Activated gamma-delta T cell (primary cell): ENCODE data around the gene ADM2.

Source experiments
- DNase-seq: peaks from one replicate; lab custom pipeline; 2025; lab: John Stamatoyannopoulos, UW

Gene ADM2

GRCh38 chr22:50467773-50468440 lies 13.4 kb upstream of the ADM2 start:
- DNase-seq = no peak

- DNase-seq = no peak
Observed at GRCh38 chr22:50468626-50469025, 12.7 kb upstream of the ADM2 start.

- DNase-seq = peak; percentile 94
Observed at GRCh38 chr22:50469377-50470305, 11.7 kb upstream of the ADM2 start.

- no peak for DNase-seq
Observed at GRCh38 chr22:50470491-50470890, 10.9 kb upstream of the ADM2 start.

GRCh38 chr22:50471197-50471847 lies 10.0 kb upstream of the ADM2 start:
- DNase-seq = no peak

GRCh38 chr22:50471962-50472361 lies 9.4 kb upstream of the ADM2 start:
- no peak for DNase-seq

GRCh38 chr22:50473088-50473487 lies 8.3 kb upstream of the ADM2 start:
- DNase-seq = no peak

- DNase-seq = no peak
Observed at GRCh38 chr22:50473855-50474671, 7.3 kb upstream of the ADM2 start.

GRCh38 chr22:50474710-50475651 lies 6.4 kb upstream of the ADM2 start, which contains the start of gene SBF1:
SBF1 (minus strand) TSS chr22:50475035; CDS start chr22:50474840, 195 bp downstream.
- DNase-seq = peak; percentile 83

GRCh38 chr22:50475652-50476002 lies 5.7 kb upstream of the ADM2 start:
- DNase-seq = no peak

- DNase-seq = no peak
Observed at GRCh38 chr22:50476868-50477267, 4.5 kb upstream of the ADM2 start.

GRCh38 chr22:50477923-50478322 lies 3.4 kb upstream of the ADM2 start:
- DNase-seq = no peak

GRCh38 chr22:50479721-50480120 lies 1.6 kb upstream of the ADM2 start:
- no peak for DNase-seq

GRCh38 chr22:50481045-50481439 lies 301 bp upstream of the ADM2 start:
- no peak for DNase-seq

- DNase-seq = no peak
Observed at GRCh38 chr22:50482107-50483074, 1.0 kb downstream of the ADM2 start.

- DNase-seq = no peak
Observed at GRCh38 chr22:50483106-50483505, 1.8 kb downstream of the ADM2 start.

GRCh38 chr22:50483556-50483955 lies 2.2 kb downstream of the ADM2 start:
- DNase-seq = no peak

GRCh38 chr22:50483977-50484853 lies 2.9 kb downstream of the ADM2 start:
- no peak for DNase-seq
